HG03457 (cell line): ENCODE measurements around the gene GET3.

ENCODE experiments used
- ATAC-seq: cut with Tn5 transposase; IDR thresholded peaks from one replicate; pipeline ENCODE4 v1.9.1; 2021; ENCODE audit warnings: moderate number of reproducible peaks; ENCODE audit not compliant: unreplicated experiment

Gene GET3

GRCh38 chr19:12750851-12751250, 13.6 kb downstream of the GET3 start:
- ATAC-seq: no peak

- ATAC-seq: no peak
Observed at GRCh38 chr19:12751635-12752034, 14.3 kb downstream of the GET3 start, which contains the start of gene BEST2. TSS of gene BEST2 (plus strand) at chr19:12751791. CDS start at chr19:12752593, 802 bp downstream.

GRCh38 chr19:12752056-12752781, 14.9 kb downstream of the GET3 start:
- ATAC-seq: no peak

- no peak for ATAC-seq
Observed at GRCh38 chr19:12754465-12755196, 17.3 kb downstream of the GET3 start.

- ATAC-seq: no peak
Observed at GRCh38 chr19:12756150-12756883, 19.0 kb downstream of the GET3 start.

- ATAC-seq: no peak
Observed at GRCh38 chr19:12757544-12758274, 20.4 kb downstream of the GET3 start.

- no peak for ATAC-seq
Observed at GRCh38 chr19:12759686-12760085, 22.4 kb downstream of the GET3 start.

GRCh38 chr19:12763100-12763499, 25.8 kb downstream of the GET3 start:
- ATAC-seq: no peak

GRCh38 chr19:12764698-12765097, 27.4 kb downstream of the GET3 start:
- no peak for ATAC-seq

GRCh38 chr19:12766051-12766521, 28.8 kb downstream of the GET3 start:
- ATAC-seq: no peak

- no peak for ATAC-seq
Observed at GRCh38 chr19:12767150-12767549, 29.9 kb downstream of the GET3 start.

- ATAC-seq: no peak
Observed at GRCh38 chr19:12767666-12768065, 30.4 kb downstream of the GET3 start.

GRCh38 chr19:12769689-12770088, 32.4 kb downstream of the GET3 start:
- no peak for ATAC-seq

GRCh38 chr19:12770922-12771321, 33.6 kb downstream of the GET3 start:
- ATAC-seq: no peak

GRCh38 chr19:12772323-12772722, 35.0 kb downstream of the GET3 start:
- no peak for ATAC-seq

- ATAC-seq: no peak
Observed at GRCh38 chr19:12773571-12773970, 36.3 kb downstream of the GET3 start.

GRCh38 chr19:12774588-12775555, 37.6 kb downstream of the GET3 start, which contains the start of gene HOOK2:
TSS of gene HOOK2 (minus strand) at chr19:12775552. CDS start at chr19:12775449, 103 bp downstream.
- no peak for ATAC-seq

- ATAC-seq: no peak
Observed at GRCh38 chr19:12777217-12778016, 40.1 kb downstream of the GET3 start.
